Measurements from ENCODE around the gene CTTNBP2. TPM values are rescaled to one million over a fixed set of nuclear protein-coding genes. Genes with fewer than 3 reads are reported as not detected.

The CTTNBP2 gene
- polyA plus RNA-seq, 3 donors = 28.9 to 36.0 (median 32.1) TPM

- DNase-seq = no peak
Observed at GRCh38 chr7:117791877-117792780, 81.1 kb downstream of the CTTNBP2 start.

- DNase-seq = no peak
Observed at GRCh38 chr7:117790731-117791130, 82.5 kb downstream of the CTTNBP2 start.

GRCh38 chr7:117790251-117790650, 83.0 kb downstream of the CTTNBP2 start:
- DNase-seq = no peak

- no peak for DNase-seq
Observed at GRCh38 chr7:117785431-117785830, 87.8 kb downstream of the CTTNBP2 start.

- no peak for DNase-seq
Observed at GRCh38 chr7:117784315-117784714, 88.9 kb downstream of the CTTNBP2 start.

GRCh38 chr7:117782761-117783160, 90.5 kb downstream of the CTTNBP2 start:
- no peak for DNase-seq

- DNase-seq = no peak
Observed at GRCh38 chr7:117781707-117782106, 91.5 kb downstream of the CTTNBP2 start.

GRCh38 chr7:117780832-117781231, 92.4 kb downstream of the CTTNBP2 start:
- DNase-seq = no peak

GRCh38 chr7:117777335-117778142, 95.7 kb downstream of the CTTNBP2 start:
- DNase-seq = peak; percentile 20

- DNase-seq = no peak
Observed at GRCh38 chr7:117776224-117776623, 97.0 kb downstream of the CTTNBP2 start.

GRCh38 chr7:117775801-117776200, 97.4 kb downstream of the CTTNBP2 start:
- no peak for DNase-seq

- DNase-seq = no peak
Observed at GRCh38 chr7:117774943-117775342, 98.3 kb downstream of the CTTNBP2 start.

- DNase-seq = peak; percentile 36
Observed at GRCh38 chr7:117772421-117772820, 100.8 kb downstream of the CTTNBP2 start.

- DNase-seq = no peak
Observed at GRCh38 chr7:117771756-117772155, 101.5 kb downstream of the CTTNBP2 start.

- no peak for DNase-seq
Observed at GRCh38 chr7:117769085-117769484, 104.2 kb downstream of the CTTNBP2 start.

GRCh38 chr7:117767951-117768350, 105.3 kb downstream of the CTTNBP2 start:
- DNase-seq = no peak

- DNase-seq = no peak
Observed at GRCh38 chr7:117766913-117767312, 106.3 kb downstream of the CTTNBP2 start.

- DNase-seq = no peak
Observed at GRCh38 chr7:117764031-117764430, 109.2 kb downstream of the CTTNBP2 start.

- no peak for DNase-seq
Observed at GRCh38 chr7:117762055-117762454, 111.2 kb downstream of the CTTNBP2 start.

GRCh38 chr7:117759950-117760640, 113.1 kb downstream of the CTTNBP2 start:
- DNase-seq = no peak

- no peak for DNase-seq
Observed at GRCh38 chr7:117757440-117757839, 115.8 kb downstream of the CTTNBP2 start.

- no peak for DNase-seq
Observed at GRCh38 chr7:117756586-117757085, 116.6 kb downstream of the CTTNBP2 start.
